ENCODE results near the gene UNC5C.

UNC5C gene

DNA sequence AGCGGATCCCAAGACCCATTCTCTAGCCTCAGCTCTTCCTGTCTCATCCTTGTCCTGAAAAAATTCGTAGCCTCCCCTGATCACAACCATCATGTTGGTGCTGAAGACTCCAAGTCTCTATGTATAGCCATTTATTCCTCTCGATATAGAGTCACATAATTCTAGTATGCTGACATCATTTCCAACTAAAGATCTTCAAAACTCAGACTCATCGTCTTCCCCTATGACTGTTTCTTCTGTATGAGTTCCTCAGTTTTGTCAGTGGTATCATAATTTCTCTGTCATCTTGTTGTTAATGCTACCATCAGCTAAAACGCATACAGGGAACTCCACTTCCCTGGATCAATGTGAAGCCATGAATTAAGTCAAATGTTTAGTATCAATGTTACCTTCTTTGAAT is 41.2 kb downstream of the UNC5C start:
- no peak for ATAC-seq (replicated peaks; ENCODE audit: extremely low read depth, poor library complexity, severe bottlenecking)
- no peak for DNase-seq (ENCODE audit: low spot score in 2 of 2)
- Mint-ChIP-seq H3K27me3 (no peaks in the 10 kb centered on the region), H3K36me3 (ENCODE audit: insufficient read depth) (peaks cover 3% of the 10 kb centered on the region), H3K4me3 (no peak overlapping the region), H3K4me1 (no peaks in the 10 kb centered on the region), H3K27ac (ENCODE audit: low read depth) (no peak overlapping the region), H3K9me3 (peaks cover 24% of the 10 kb centered on the region)

DNA sequence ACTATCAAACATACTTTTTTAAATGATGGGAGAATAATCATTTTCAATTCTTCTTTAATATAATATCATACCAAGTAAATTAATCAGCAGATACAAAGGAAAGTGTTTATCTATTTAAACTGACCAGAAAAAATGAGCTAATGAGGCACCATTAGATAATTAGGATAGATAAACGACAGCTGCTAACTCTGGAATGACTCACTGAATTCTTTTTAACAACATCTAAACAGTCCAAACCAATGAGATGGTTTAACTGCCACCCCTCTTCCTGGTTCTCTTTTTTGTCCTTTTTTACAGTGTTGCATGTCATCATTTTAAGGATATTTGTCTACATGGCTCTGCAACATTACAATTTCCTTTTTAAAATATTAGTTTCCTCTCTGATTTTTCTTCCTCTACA is 41.6 kb downstream of the UNC5C start:
- Mint-ChIP-seq H3K4me3 (no peak overlapping the region), H3K27me3 (no peaks in the 10 kb centered on the region), H3K36me3 (ENCODE audit: insufficient read depth) (peaks cover 3% of the 10 kb centered on the region), H3K4me1 (no peaks in the 10 kb centered on the region), H3K9me3 (peaks cover 24% of the 10 kb centered on the region), H3K27ac (ENCODE audit: low read depth) (no peak overlapping the region)
- DNase-seq (ENCODE audit: low spot score in 2 of 2) (no peak), ATAC-seq (replicated peaks; ENCODE audit: extremely low read depth, poor library complexity, severe bottlenecking) (no peak)

DNA sequence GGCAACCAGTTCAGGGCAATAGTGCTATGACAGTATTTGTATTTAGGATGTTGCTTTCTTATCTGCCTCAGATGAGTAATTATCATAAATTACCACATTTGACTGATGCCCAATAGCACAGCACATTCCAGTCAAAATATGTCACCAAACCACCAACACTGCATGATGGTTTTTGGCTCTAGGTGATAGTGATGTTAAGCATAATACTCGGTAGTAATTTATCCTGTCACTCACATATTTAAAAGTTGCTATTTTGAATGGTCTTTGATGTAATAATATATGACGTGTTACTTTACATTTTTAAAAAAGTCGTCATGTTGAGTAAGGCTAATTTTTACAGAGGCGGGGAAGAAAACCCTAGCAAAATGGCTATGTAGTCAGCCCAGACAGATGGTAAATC is 42.5 kb downstream of the UNC5C start:
- Mint-ChIP-seq H3K27me3 (no peaks in the 10 kb centered on the region), H3K4me3 (no peak overlapping the region), H3K4me1 (no peaks in the 10 kb centered on the region), H3K27ac (ENCODE audit: low read depth) (no peak overlapping the region), H3K36me3 (ENCODE audit: insufficient read depth) (peaks cover 3% of the 10 kb centered on the region), H3K9me3 (peaks cover 18% of the 10 kb centered on the region)
- no peak for ATAC-seq (replicated peaks; ENCODE audit: extremely low read depth, poor library complexity, severe bottlenecking)
- DNase-seq (ENCODE audit: low spot score in 2 of 2), result no peak

DNA sequence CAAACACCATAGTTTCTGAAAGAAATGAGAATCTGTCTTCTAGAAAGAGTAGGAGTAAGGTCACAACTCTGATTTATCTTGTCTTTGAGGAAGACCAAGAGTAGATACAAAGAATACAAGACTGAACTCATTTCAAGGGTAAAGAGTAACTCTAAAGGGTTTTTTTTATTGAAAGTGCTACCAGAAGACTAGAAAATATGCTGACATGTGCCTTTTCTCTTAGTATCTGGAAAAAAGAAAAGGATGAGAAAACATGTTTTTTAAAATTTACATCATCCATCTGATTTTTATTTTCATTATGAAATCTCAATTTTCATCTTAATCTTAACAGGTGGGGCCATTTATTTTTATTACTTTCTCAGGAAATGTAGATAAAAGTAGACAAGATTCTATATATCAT is 43.0 kb downstream of the UNC5C start:
- H3K9me3 Mint-ChIP-seq, result peaks cover 18% of the 10 kb centered on the region
- no peak overlapping the region for H3K27ac Mint-ChIP-seq (ENCODE audit: low read depth)
- H3K27me3 Mint-ChIP-seq, result no peaks in the 10 kb centered on the region
- peaks cover 3% of the 10 kb centered on the region for H3K36me3 Mint-ChIP-seq (ENCODE audit: insufficient read depth)
- H3K4me1 Mint-ChIP-seq, result no peaks in the 10 kb centered on the region
- ATAC-seq (replicated peaks; ENCODE audit: extremely low read depth, poor library complexity, severe bottlenecking) (no peak), DNase-seq (ENCODE audit: low spot score in 2 of 2) (no peak)
- H3K4me3 Mint-ChIP-seq, result no peak overlapping the region

DNA sequence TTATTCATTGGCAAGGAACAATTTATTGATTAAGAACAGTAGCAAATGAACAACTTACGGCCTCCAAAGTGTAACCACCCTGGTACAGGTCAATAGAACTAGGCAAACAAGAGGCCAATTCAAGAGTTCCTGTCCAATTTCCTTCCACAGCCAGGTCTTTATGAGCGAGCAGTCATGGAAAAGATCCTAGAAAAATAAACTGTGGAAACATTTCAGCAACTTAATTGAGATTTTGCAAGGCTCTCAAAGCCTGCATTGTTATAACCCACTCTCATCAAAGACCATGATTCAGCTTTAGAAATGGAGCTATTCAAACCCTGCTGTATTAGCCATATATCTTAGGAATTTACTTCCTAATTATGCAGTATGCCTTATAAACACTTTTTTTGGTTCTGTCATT is 43.6 kb downstream of the UNC5C start:
- ATAC-seq (replicated peaks; ENCODE audit: extremely low read depth, poor library complexity, severe bottlenecking) (no peak), DNase-seq (ENCODE audit: low spot score in 2 of 2) (no peak)
- H3K27me3 Mint-ChIP-seq, result no peaks in the 10 kb centered on the region
- no peak overlapping the region for H3K27ac Mint-ChIP-seq (ENCODE audit: low read depth)
- no peak overlapping the region for H3K4me3 Mint-ChIP-seq
- H3K36me3 Mint-ChIP-seq (ENCODE audit: insufficient read depth), result peaks cover 3% of the 10 kb centered on the region
- peaks cover 18% of the 10 kb centered on the region for H3K9me3 Mint-ChIP-seq
- no peaks in the 10 kb centered on the region for H3K4me1 Mint-ChIP-seq

DNA sequence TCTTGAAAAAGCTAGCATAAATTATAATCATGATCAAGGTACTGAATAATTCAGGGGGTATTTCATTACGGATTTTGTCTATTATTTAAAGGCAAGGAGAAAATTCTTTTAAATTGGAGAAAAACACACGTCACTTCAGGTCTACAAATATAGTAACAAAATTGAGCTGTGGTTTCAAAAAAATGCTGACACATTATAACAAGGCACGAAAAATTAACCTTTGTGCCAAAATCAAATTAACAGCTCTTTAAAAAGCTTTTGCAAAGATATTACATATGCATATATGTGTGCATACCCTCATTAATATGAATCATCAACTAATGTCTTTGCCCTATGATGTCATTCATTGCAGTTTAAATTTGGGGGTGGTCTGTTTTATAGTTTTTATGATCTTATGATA is 44.3 kb downstream of the UNC5C start:
- Mint-ChIP-seq H3K4me1 (no peaks in the 10 kb centered on the region), H3K27me3 (no peaks in the 10 kb centered on the region), H3K36me3 (ENCODE audit: insufficient read depth) (peaks cover 3% of the 10 kb centered on the region), H3K9me3 (peaks cover 18% of the 10 kb centered on the region), H3K4me3 (no peak overlapping the region), H3K27ac (ENCODE audit: low read depth) (no peak overlapping the region)
- no peak for DNase-seq (ENCODE audit: low spot score in 2 of 2)
- ATAC-seq (replicated peaks; ENCODE audit: extremely low read depth, poor library complexity, severe bottlenecking), result no peak

DNA sequence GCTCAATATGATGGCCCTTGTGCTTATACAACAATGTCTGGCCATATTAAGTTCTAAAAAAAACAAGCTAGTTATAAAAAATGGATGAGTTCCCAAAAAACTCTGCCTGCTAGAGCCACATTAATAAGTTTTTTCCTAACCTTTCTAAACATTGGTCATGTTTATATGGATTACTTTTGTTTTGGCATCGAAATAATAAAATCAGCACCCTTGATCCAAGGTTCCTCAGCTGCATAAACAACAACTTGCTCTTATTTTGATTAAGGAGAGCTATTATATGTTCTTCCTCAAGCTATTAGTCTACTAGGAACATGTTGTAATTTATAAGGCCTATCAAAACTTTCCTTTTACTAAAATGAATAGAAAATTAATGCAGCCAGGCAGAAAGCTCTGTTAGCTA is 48.4 kb downstream of the UNC5C start:
- no peak for ATAC-seq (replicated peaks; ENCODE audit: extremely low read depth, poor library complexity, severe bottlenecking)
- no peaks in the 10 kb centered on the region for H3K4me1 Mint-ChIP-seq
- H3K27me3 Mint-ChIP-seq, result no peaks in the 10 kb centered on the region
- peaks cover 1% of the 10 kb centered on the region for H3K36me3 Mint-ChIP-seq (ENCODE audit: insufficient read depth)
- no peak overlapping the region for H3K4me3 Mint-ChIP-seq
- no peak overlapping the region for H3K27ac Mint-ChIP-seq (ENCODE audit: low read depth)
- DNase-seq (ENCODE audit: low spot score in 2 of 2), result no peak
- peaks cover 11% of the 10 kb centered on the region for H3K9me3 Mint-ChIP-seq

DNA sequence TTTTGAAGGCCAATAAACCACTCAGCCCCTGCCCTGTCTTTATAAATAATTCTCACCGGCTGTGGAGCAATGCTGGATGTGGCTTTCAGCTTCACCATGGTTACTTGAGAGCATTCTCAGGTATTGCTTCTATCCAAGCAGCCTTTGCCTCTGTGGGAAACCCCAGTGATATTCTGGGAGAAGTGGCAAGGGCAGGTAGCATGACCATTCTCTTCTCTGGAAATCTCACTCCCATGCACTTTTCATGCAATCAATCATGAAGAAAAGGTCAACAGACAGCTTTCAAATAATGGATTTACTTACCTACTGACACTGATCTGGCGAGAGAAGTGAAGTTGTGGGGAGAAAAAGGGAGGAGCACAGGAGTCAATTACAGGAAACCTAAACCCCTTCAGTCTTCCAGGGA is 49.5 kb downstream of the UNC5C start:
- ATAC-seq (replicated peaks; ENCODE audit: extremely low read depth, poor library complexity, severe bottlenecking) (no peak), DNase-seq (ENCODE audit: low spot score in 2 of 2) (no peak)
- Mint-ChIP-seq H3K4me1 (no peaks in the 10 kb centered on the region), H3K36me3 (ENCODE audit: insufficient read depth) (no peaks in the 10 kb centered on the region), H3K27ac (ENCODE audit: low read depth) (no peak overlapping the region), H3K4me3 (no peak overlapping the region), H3K27me3 (no peaks in the 10 kb centered on the region), H3K9me3 (peaks cover 8% of the 10 kb centered on the region)

DNA sequence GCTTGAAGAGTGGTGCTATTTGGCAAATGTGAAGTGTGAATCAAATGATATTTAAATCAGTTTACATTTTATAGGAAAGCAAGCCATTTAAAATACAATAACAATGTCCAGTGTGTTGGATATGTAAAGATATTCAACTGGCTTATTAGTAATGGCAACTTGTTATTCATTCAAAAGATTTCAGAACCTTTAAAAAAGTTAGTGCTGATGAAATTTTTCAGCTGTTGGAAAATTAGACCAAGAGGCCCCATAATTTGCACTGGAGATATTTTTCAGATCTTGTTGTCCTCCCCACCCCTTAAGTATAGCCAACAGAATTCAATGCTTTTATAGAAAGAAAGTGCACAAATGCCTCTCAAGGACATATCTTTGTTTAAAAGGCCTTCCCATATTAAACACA is 54.6 kb downstream of the UNC5C start:
- Mint-ChIP-seq H3K27ac (ENCODE audit: low read depth) (no peak overlapping the region), H3K4me3 (no peak overlapping the region), H3K27me3 (no peaks in the 10 kb centered on the region), H3K4me1 (no peaks in the 10 kb centered on the region), H3K9me3 (peaks cover 8% of the 10 kb centered on the region), H3K36me3 (ENCODE audit: insufficient read depth) (no peaks in the 10 kb centered on the region)
- DNase-seq (ENCODE audit: low spot score in 2 of 2), result no peak
- ATAC-seq (replicated peaks; ENCODE audit: extremely low read depth, poor library complexity, severe bottlenecking), result no peak

DNA sequence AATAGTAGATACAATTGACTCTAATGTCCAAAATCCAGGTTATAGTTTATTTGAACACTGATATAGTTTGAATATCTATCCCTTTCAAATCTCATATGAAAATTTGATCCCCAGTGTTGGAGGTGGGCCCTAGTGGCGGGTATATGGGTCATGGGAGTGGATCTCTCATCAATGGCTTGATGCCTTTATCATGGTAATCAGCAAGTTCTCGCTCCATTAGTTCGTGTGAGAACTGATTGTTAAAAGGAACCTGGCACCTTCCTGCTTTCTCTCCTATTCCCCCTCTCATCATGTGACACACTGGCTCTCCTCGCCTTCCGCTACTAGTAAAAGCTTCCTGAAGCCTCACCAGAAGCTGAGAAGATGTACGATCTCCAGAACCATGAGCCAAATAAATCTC is 70.1 kb downstream of the UNC5C start:
- H3K27me3 Mint-ChIP-seq, result no peaks in the 10 kb centered on the region
- H3K27ac Mint-ChIP-seq (ENCODE audit: low read depth), result no peak overlapping the region
- no peak overlapping the region for H3K4me3 Mint-ChIP-seq
- no peaks in the 10 kb centered on the region for H3K4me1 Mint-ChIP-seq
- DNase-seq (ENCODE audit: low spot score in 2 of 2) (no peak), ATAC-seq (replicated peaks; ENCODE audit: extremely low read depth, poor library complexity, severe bottlenecking) (no peak)
- H3K9me3 Mint-ChIP-seq, result peaks cover 8% of the 10 kb centered on the region
- H3K36me3 Mint-ChIP-seq (ENCODE audit: insufficient read depth), result no peaks in the 10 kb centered on the region

DNA sequence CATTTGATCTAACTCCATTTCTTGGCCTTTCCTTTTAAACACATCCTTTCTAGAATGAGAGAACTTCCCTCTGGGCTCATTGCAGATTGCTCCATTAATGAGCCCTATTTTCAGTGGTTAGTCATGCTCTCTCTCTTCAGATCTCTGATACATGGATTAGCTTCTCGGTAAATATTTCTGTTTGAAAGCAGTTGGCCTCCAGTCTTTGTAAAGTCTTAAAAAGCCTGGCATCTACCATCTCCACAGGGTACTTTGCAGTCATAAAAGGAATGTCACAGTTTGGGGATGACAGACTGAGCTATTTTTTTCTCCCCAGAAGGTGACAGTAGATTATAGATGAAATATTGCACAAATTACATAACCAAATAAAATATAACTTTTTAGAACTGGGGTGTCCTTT is 72.7 kb downstream of the UNC5C start:
- H3K36me3 Mint-ChIP-seq (ENCODE audit: insufficient read depth), result no peaks in the 10 kb centered on the region
- H3K4me3 Mint-ChIP-seq, result no peak overlapping the region
- H3K27ac Mint-ChIP-seq (ENCODE audit: low read depth), result no peak overlapping the region
- ATAC-seq (replicated peaks; ENCODE audit: extremely low read depth, poor library complexity, severe bottlenecking) (no peak), DNase-seq (ENCODE audit: low spot score in 2 of 2) (no peak)
- H3K4me1 Mint-ChIP-seq, result no peaks in the 10 kb centered on the region
- no peaks in the 10 kb centered on the region for H3K27me3 Mint-ChIP-seq
- H3K9me3 Mint-ChIP-seq, result peaks cover 11% of the 10 kb centered on the region

DNA sequence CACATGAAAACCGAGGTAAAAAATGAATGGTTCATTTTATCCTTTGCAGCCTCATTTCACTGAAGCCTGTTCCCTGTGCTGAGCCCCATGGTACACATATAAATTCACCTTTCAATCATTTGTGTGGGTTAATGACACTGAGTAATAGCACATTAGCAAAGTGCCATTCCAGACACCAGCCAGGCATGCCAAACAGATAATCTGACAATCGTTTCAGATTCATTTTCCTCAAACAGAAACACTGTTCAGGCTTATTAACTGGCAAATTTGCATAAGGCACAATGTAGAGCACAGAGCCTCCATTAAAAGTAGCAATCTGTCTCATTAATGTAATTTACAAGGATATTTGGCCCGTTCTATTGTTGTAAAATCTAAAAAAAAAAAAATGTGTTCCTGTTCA is 76.2 kb downstream of the UNC5C start:
- Mint-ChIP-seq H3K9me3 (peaks cover 9% of the 10 kb centered on the region), H3K27ac (ENCODE audit: low read depth) (no peak overlapping the region), H3K27me3 (no peaks in the 10 kb centered on the region), H3K36me3 (ENCODE audit: insufficient read depth) (no peaks in the 10 kb centered on the region), H3K4me1 (no peaks in the 10 kb centered on the region), H3K4me3 (no peak overlapping the region)
- ATAC-seq (replicated peaks; ENCODE audit: extremely low read depth, poor library complexity, severe bottlenecking) (no peak), DNase-seq (ENCODE audit: low spot score in 2 of 2) (no peak)

DNA sequence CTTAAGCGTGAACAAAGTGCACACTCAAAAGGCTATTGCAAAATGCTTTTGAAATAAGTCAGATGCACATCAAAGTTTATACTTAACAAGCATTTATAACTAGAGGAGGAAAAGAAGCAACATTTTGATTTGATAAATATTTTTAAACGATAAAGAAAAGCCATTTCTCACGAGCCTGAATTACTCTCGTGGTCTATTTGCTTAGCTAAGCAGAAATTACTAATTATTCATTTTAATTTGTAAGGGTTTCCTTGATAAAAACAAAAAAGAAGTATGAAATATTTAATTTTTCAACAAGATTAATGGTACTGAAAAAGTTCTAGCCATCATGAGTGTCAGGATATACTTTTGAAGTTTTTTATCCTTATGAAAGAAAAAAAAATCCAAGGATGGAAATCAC is 78.2 kb downstream of the UNC5C start:
- Mint-ChIP-seq H3K9me3 (peaks cover 14% of the 10 kb centered on the region), H3K36me3 (ENCODE audit: insufficient read depth) (peaks cover under 1% of the 10 kb centered on the region), H3K27me3 (no peaks in the 10 kb centered on the region), H3K4me1 (no peaks in the 10 kb centered on the region), H3K27ac (ENCODE audit: low read depth) (no peak overlapping the region), H3K4me3 (no peak overlapping the region)
- ATAC-seq (replicated peaks; ENCODE audit: extremely low read depth, poor library complexity, severe bottlenecking) (no peak), DNase-seq (ENCODE audit: low spot score in 2 of 2) (no peak)

DNA sequence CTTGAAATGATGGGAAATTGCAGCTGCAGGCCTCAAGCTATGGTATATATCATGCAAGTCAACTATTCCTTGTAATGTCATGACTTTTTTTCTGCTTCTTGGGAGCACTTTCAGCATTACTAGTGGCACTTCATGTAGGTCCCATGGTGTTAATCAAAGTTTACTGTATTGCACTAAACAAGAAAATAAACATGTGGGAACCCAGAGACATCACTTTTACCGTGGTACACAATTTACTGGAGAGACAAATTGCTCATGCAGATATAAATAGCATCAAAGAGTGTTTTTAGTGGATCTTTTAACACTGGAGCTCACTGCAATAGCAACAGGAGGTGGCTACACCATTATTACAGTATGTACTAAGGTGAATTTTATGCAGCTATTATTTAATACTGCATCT is 79.2 kb downstream of the UNC5C start:
- DNase-seq (ENCODE audit: low spot score in 2 of 2) (no peak), ATAC-seq (replicated peaks; ENCODE audit: extremely low read depth, poor library complexity, severe bottlenecking) (no peak)
- Mint-ChIP-seq H3K36me3 (ENCODE audit: insufficient read depth) (peaks cover 2% of the 10 kb centered on the region), H3K27ac (ENCODE audit: low read depth) (no peak overlapping the region), H3K9me3 (peaks cover 14% of the 10 kb centered on the region), H3K4me1 (no peaks in the 10 kb centered on the region), H3K4me3 (no peak overlapping the region), H3K27me3 (no peaks in the 10 kb centered on the region)
